Suprapubic skin (tissue), 4 donors: ENCODE results near the gene CFAP99. TPM values are rescaled to one million over a fixed set of nuclear protein-coding genes. Genes with fewer than 3 reads are reported as not detected.

Source experiments
- DNase-seq, 2 donors: peaks; one replicate each; pipeline ENCODE4 v3.0.0-alpha.2; 2019; ENCODE audit warnings: low spot score in 2 of 2
- H3K27ac ChIP-seq: fragments of 200-600 bp; sonication (generic); one replicate; pipeline ENCODE4 v1.5.1; 2019
- H3K27me3 ChIP-seq: fragments of 200-600 bp; sonication (generic); one replicate; pipeline ENCODE4 v1.5.1; 2019
- H3K36me3 ChIP-seq: fragments of 200-600 bp; sonication (generic); one replicate; pipeline ENCODE4 v1.5.1; 2019
- H3K4me1 ChIP-seq: fragments of 200-600 bp; sonication (generic); one replicate; pipeline ENCODE4 v1.5.1; 2019
- H3K4me3 ChIP-seq: fragments of 200-600 bp; sonication (generic); one replicate; pipeline ENCODE4 v1.5.1; 2019; ENCODE audit warnings: mild to moderate bottlenecking
- H3K9me3 ChIP-seq: fragments of 200-600 bp; sonication (generic); one replicate; pipeline ENCODE4 v1.5.1; 2019
- EP300 ChIP-seq: sonication (generic); formaldehyde crosslinking; IDR thresholded peaks from one replicate; pipeline ENCODE4 v1.6.1; 2017; ENCODE audit warnings: antibody characterized with exemption
- POLR2A ChIP-seq, 2 donors: fragments of 450-650 bp; IDR thresholded peaks; one replicate each; pipeline ENCODE4 v1.6.1; 2017; ENCODE audit warnings: antibody characterized with exemption in 2 of 2, mild to moderate bottlenecking in 2 of 2, moderate library complexity in 2 of 2
- POLR2AphosphoS5 ChIP-seq, 3 donors: sonication (generic); formaldehyde crosslinking; IDR thresholded peaks; one replicate each; pipeline ENCODE4 v1.6.1; 2017; ENCODE audit warnings: antibody characterized with exemption in 3 of 3
- whole genome bisulfite sequencing: methylation state at CpG from one replicate; pipeline ENCODE4 v1.1.5; 2018; 5-methylcytosine and 5-hydroxymethylcytosine counted together
- total RNA-seq, 4 donors: library from RNA; depleted of rRNA; stranded (reverse); fragments of >200 nt; gene quantifications; one replicate each; pipeline ENCODE4 v1.1.0, GENCODE V29; 2016
- TF ChIP-seq, protein P1 (sequence below), 2 donors: fragments of 200-600 bp in 1 of 2; fragments of 450-650 bp in 1 of 2; sonication (generic) in 1 of 2; IDR thresholded peaks; one replicate each; pipeline ENCODE4 v1.5.1; 2016 to 2019; ENCODE audit warnings: antibody characterized with exemption in 2 of 2, mild to moderate bottlenecking in 1 of 2, moderate library complexity in 1 of 2

CFAP99 gene
- total RNA-seq, 4 donors from 2014 or later = not detected

DNA sequence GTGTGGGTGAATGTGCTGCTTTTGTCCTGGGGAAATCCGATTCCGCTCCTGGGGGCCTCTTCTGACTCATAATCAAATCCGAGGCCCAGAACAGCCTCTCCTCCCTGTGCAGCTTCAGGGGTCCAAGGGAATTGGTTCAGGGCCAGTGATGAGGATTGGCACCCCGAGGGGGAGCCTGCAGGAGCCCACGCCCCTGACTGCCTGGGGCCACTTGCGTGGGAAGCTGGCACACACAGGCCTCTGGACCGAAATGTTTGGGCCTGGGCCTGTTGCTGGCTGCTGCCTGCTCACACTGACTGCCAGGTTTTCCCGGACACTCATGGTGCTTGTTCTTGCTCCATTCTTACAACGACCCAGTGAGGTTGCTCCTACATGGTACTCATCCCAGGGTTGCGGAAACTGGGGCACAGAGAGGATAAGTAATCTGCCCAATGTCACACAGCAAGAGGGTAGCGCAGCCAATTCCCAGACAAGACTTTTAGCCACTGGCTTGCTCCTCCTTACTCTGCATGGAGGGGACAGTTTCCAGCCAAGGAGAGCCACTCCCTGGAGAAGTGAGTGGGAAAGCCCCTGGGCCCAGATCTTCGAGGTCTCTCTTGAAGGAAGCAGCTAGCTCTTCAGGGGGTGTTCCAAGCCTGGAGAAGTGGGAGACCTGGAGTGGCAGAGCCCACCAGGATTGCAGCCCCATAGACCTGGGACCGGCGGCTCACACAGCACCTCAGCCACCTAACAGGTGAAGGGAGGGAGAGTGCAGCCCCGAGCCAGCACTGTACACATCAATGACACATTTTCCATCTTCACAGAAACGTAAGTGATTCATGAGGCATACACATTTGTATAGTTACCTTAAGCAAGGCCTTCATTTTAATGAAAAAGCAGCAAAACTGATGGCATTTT lies 20.3 kb downstream of the CFAP99 start:
- Histone ChIP-seq H3K4me3 (no peak overlapping the region), H3K4me1 (no peaks in the 10 kb centered on the region), H3K27me3 (no peaks in the 10 kb centered on the region), H3K27ac (no peak overlapping the region), H3K36me3 (no peaks in the 10 kb centered on the region), H3K9me3 (no peaks in the 10 kb centered on the region)
- DNase-seq = no peak
- 81% methylated on average over 8 of the region's 16 CpGs for WGBS
- TF ChIP-seq POLR2A (IDR thresholded peaks at IDR 0.05) (no peak), POLR2AphosphoS5 (IDR thresholded peaks at IDR 0.05) (no peak), EP300 (no peak)
- TF ChIP-seq, protein P1, sequence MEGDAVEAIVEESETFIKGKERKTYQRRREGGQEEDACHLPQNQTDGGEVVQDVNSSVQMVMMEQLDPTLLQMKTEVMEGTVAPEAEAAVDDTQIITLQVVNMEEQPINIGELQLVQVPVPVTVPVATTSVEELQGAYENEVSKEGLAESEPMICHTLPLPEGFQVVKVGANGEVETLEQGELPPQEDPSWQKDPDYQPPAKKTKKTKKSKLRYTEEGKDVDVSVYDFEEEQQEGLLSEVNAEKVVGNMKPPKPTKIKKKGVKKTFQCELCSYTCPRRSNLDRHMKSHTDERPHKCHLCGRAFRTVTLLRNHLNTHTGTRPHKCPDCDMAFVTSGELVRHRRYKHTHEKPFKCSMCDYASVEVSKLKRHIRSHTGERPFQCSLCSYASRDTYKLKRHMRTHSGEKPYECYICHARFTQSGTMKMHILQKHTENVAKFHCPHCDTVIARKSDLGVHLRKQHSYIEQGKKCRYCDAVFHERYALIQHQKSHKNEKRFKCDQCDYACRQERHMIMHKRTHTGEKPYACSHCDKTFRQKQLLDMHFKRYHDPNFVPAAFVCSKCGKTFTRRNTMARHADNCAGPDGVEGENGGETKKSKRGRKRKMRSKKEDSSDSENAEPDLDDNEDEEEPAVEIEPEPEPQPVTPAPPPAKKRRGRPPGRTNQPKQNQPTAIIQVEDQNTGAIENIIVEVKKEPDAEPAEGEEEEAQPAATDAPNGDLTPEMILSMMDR (IDR thresholded peaks at IDR 0.05) = no peak

DNA sequence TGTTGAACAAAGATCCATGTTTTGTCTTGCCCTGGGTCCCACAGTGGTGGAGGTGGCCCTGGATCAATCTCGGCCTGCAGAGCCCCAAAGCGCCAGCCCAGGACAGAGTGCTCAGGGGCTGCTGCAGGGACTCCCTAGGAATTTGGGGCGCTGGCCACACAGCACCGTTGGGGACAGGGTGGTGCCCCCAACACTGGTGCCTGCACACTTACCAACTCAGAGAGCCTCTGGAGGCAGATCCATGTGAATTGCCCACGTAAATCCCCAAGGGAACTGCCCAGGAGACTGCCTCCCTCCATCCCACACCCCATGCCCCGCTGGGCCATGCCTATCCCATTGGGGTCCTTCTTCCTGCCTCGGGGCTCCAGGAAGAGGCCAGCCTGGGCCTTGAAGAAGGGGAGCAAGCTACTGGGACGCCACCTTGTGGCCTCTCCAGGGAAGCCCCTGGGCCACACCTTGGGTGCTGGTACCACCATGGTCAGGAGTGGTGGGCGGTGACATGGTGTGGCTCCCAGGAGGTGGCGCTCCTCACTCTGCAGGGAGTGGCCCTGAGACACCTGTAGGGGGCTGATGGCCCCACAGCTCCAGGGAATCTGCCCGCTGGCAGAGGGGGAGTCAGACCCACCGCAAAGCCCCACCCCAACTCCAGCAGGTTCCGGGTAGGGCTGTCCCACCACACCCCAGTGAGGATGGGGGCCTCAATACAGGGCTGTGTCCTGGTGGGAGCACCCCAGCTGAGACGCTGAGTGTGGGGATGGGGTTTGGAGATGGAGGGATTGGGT lies 22.8 kb downstream of the CFAP99 start:
- H3K4me3 ChIP-seq = no peak overlapping the region
- no peaks in the 10 kb centered on the region for H3K9me3 ChIP-seq
- no peaks in the 10 kb centered on the region for H3K36me3 ChIP-seq
- DNase-seq = no peak
- H3K27ac ChIP-seq = no peak overlapping the region
- H3K4me1 ChIP-seq = no peaks in the 10 kb centered on the region
- whole genome bisulfite sequencing = 55% methylated on average over 8 of the region's 14 CpGs
- no peak for TF ChIP-seq EP300
- TF ChIP-seq, protein P1 (IDR thresholded peaks at IDR 0.05) = peak; percentile 8 to 64
- no peak for TF ChIP-seq POLR2A (IDR thresholded peaks at IDR 0.05)
- TF ChIP-seq POLR2AphosphoS5 (IDR thresholded peaks at IDR 0.05) = no peak
- H3K27me3 ChIP-seq = no peaks in the 10 kb centered on the region

DNA sequence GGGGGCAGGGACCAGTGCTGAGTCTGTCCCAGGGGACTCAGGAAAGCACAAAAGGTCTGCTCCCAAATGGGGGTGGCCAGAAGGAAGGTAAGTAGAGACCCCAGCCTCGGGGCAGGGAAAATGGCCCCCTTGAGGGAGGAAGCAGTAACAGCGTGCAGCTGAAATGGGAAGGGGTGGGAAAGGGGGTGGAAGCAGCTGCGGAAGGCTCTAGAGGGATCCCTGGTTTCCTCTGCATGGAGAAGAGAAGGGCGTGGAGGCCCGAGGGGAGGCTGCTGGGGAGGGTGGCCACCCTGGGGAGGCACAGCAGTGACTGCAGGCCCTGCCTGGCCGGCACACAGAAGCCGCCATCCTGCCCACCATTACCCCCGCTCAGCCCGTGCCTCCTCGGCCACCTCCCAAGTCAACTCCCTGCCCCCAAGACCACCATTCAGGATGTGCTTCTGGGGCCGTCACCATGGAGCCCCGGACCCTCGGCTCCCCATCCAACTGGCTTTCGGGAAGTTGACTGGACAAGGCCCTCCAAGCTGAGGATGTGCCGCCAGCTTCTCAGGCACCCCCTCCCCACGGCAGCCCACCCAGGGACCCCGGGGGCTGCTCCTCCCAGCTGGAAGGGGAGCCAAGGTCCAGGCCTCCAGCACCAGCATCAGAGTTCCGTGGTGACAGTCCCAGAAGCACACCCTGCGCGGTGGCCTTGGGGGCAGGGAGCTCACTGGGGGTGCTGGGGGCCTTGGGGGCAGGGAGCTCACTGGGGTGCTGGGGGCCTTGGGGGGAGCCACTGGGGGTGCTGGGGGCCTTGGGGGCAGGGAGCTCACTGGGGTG lies 23.6 kb downstream of the CFAP99 start:
- Histone ChIP-seq H3K36me3 (no peaks in the 10 kb centered on the region), H3K27ac (no peak overlapping the region), H3K9me3 (no peaks in the 10 kb centered on the region), H3K4me1 (no peaks in the 10 kb centered on the region), H3K4me3 (no peak overlapping the region), H3K27me3 (no peaks in the 10 kb centered on the region)
- TF ChIP-seq EP300 = no peak
- TF ChIP-seq POLR2AphosphoS5 (IDR thresholded peaks at IDR 0.05) = no peak
- TF ChIP-seq POLR2A (IDR thresholded peaks at IDR 0.05) = no peak
- TF ChIP-seq, protein P1 (IDR thresholded peaks at IDR 0.05) = no peak
- DNase-seq = no peak
- WGBS = 64% methylated on average over 10 of the region's 20 CpGs

DNA sequence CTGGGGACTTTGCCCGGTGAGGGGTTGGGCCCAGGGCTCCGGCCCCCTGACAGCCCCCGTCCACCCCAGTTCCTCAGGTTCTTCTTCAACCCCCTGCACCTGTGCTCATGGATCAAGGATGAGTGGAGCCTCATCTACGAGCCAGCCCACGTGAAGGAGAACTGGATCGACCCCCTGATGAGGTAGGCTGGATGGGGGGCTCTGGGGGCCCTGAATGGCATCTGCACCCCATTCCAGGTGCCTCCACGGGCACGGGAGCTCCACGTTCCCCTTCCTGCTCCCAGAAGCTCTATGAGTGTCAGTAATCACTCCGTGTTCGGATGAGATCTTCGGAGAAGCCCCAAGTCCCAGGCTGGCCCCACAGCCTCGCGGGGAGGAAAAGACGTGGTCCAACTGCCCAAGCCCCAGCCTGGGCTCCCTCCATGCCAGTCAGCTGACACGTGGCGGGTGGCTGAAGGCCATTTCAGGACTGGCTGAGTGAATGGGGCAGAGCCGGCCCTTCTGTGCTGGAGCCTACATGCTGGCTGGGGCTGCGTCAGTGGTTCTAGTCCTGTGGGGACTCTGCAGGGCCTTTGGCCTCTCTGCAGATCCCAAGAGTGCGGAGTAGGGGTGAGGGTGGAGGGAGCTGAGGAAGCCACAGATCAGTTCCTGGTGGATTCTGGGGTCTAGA lies 24.4 kb downstream of the CFAP99 start:
- Histone ChIP-seq H3K4me3 (no peak overlapping the region), H3K27me3 (no peaks in the 10 kb centered on the region), H3K27ac (no peak overlapping the region), H3K36me3 (no peaks in the 10 kb centered on the region), H3K4me1 (no peaks in the 10 kb centered on the region), H3K9me3 (no peaks in the 10 kb centered on the region)
- no peak for DNase-seq
- TF ChIP-seq, protein P1 (IDR thresholded peaks at IDR 0.05) = no peak
- TF ChIP-seq POLR2A (IDR thresholded peaks at IDR 0.05) = no peak
- no peak for TF ChIP-seq EP300
- no peak for TF ChIP-seq POLR2AphosphoS5 (IDR thresholded peaks at IDR 0.05)
- 71% methylated on average over 6 of the region's 20 CpGs for WGBS
